Transverse colon (tissue), 4 donors: ENCODE data around the gene DDX4. TPM values are rescaled to one million over a fixed set of nuclear protein-coding genes. Genes with fewer than 3 reads are reported as not detected.

Experiments
- DNase-seq: peaks from one replicate; pipeline ENCODE4 v3.0.0-alpha.2; 2019
- H3K27ac ChIP-seq, 4 donors: fragments of 200-600 bp; sonication (generic); 2 replicates each; pipeline ENCODE4 v1.5.1; 2016 to 2018; ENCODE audit warnings: inconsistent platforms in 4 of 4
- H3K27me3 ChIP-seq: fragments of 200-600 bp; sonication (generic); 2 replicates; pipeline ENCODE4 v1.5.1; 2017; ENCODE audit warnings: inconsistent platforms
- H3K36me3 ChIP-seq, 4 donors: fragments of 200-600 bp; sonication (generic); 2 replicates each; pipeline ENCODE4 v1.5.1; 2017 to 2019; ENCODE audit warnings: inconsistent platforms in 4 of 4
- H3K4me1 ChIP-seq, 4 donors: fragments of 200-600 bp; sonication (generic); 2 replicates each; pipeline ENCODE4 v1.5.1; 2017 to 2020; ENCODE audit warnings: inconsistent platforms in 4 of 4
- H3K4me3 ChIP-seq, 4 donors: fragments of 200-600 bp; sonication (generic); 1 replicate in 1 of 4; 2 replicates in 3 of 4; pipeline versions ENCODE4 v1.5.1 to v1.6.1; 2017 to 2019; ENCODE audit warnings: inconsistent platforms in 4 of 4
- H3K9me3 ChIP-seq, 2 donors: fragments of 200-600 bp; sonication (generic); 2 replicates each; pipeline ENCODE4 v1.5.1; 2017 to 2019; ENCODE audit warnings: inconsistent platforms in 2 of 2
- CTCF ChIP-seq, 5 experiments: fragments of 200-600 bp in 3 of 5; fragments of 450-650 bp in 2 of 5; sonication (generic) in 3 of 5; IDR thresholded peaks; 1 replicate in 2 of 5; 2 replicates in 3 of 5; pipeline ENCODE4 v1.5.1; 2016 to 2017; ENCODE audit warnings: antibody characterized with exemption in 5 of 5, inconsistent platforms in 3 of 5, mild to moderate bottlenecking in 2 of 5, moderate library complexity in 1 of 5
- EP300 ChIP-seq: sonication (generic); formaldehyde crosslinking; IDR thresholded peaks from one replicate; pipeline ENCODE4 v1.6.1; 2017; ENCODE audit warnings: antibody characterized with exemption, low read depth
- POLR2A ChIP-seq: fragments of 450-650 bp; IDR thresholded peaks from one replicate; pipeline ENCODE4 v1.6.1; 2016; ENCODE audit warnings: antibody characterized with exemption, mild to moderate bottlenecking, moderate library complexity
- POLR2AphosphoS5 ChIP-seq, 3 donors: sonication (generic); formaldehyde crosslinking; IDR thresholded peaks; one replicate each; pipeline ENCODE4 v1.6.1; 2016; ENCODE audit warnings: antibody characterized with exemption in 3 of 3
- WGBS, 2 donors: methylation state at CpG; one replicate each; pipeline ENCODE4 v1.1.5; 2018; ENCODE audit warnings: low coverage in 1 of 2; 5-methylcytosine and 5-hydroxymethylcytosine counted together
- in situ Hi-C, 4 donors: fragments of 200-750 bp; cut with MboI; loops; one replicate each; pipeline versions ENCODE4 v1.15.0 to v1.15.1; 2017; ENCODE audit warnings: low sequenced_read_pairs in 3 of 4, low pct_ligation_motif_present in 1 of 4, low pct_unique_long_range_greater_than_20kb in 1 of 4
- intact Hi-C: fragments of 100-400 bp; cut with DNase I; formaldehyde crosslinking; loops from one replicate; pipeline ENCODE4 v1.15.1; 2023; ENCODE audit warnings: low total_unique reads
- total RNA-seq, 4 donors: library from RNA; depleted of rRNA; stranded (reverse); fragments of >200 nt; gene quantifications; one replicate each; pipeline ENCODE4 v1.1.0, GENCODE V29; 2016

The DDX4 gene
- total RNA-seq, 4 donors from 2014 or later = not detected

- Histone ChIP-seq H3K4me1 (peaks cover 7 to 28% (median 13%) of the 10 kb centered on the region in 4 donors), H3K27ac (peak overlapping the region; percentile 67 to 85 (median 79)), H3K9me3 (no peaks in the 10 kb centered on the region), H3K27me3 (no peaks in the 10 kb centered on the region), H3K4me3 (peak overlapping the region; percentile 72 to 88 (median 80)), H3K36me3 (no peaks in the 10 kb centered on the region)
- intact Hi-C loops (no loop called here), in situ Hi-C loops (loop anchor here in 1 of 4 donors (25.0 kb wide), 1 partner anchor 549 kb away; the partner anchor contains the start of genes CDC20B and GPX8)
- no peak for DNase-seq
- TF ChIP-seq POLR2AphosphoS5 (IDR thresholded peaks at IDR 0.05) (no peak), EP300 (no peak), CTCF (IDR thresholded peaks at IDR 0.05) (no peak), POLR2A (no peak)
- WGBS, 2 donors = 11 to 80% methylated on average over 1 to 18 of the region's 18 CpGs
These were observed 26.3 kb upstream of the DDX4 start for GRCh38 chr5:55711507-55712022.

- peak; percentile 97 for DNase-seq
- Histone ChIP-seq H3K27me3 (no peaks in the 10 kb centered on the region), H3K9me3 (no peaks in the 10 kb centered on the region), H3K4me3 (peak within 1 kb of the TSS; percentile 72 to 88 (median 80)), H3K36me3 (no peaks in the 10 kb centered on the region), H3K4me1 (peaks cover 7 to 28% (median 13%) of the 10 kb centered on the region in 4 donors), H3K27ac (peak within 1 kb of the TSS; percentile 67 to 85 (median 79))
- peak; percentile 57 to 81 (median 67) for TF ChIP-seq POLR2AphosphoS5 (IDR thresholded peaks at IDR 0.05)
- TF ChIP-seq CTCF (IDR thresholded peaks at IDR 0.05) = no peak
- peak; percentile 72 for TF ChIP-seq POLR2A
- no peak for TF ChIP-seq EP300
- intact Hi-C loops (no loop called here), in situ Hi-C loops (loop anchor here in 1 of 4 donors (25.0 kb wide), 1 partner anchor 550 kb away; the partner anchor contains the start of genes CDC20B and GPX8)
- 0% methylated on average over 3 to 46 of the region's 55 CpGs for WGBS, 2 donors
These were observed 25.6 kb upstream of the DDX4 start, which contains the start of gene SLC38A9 for GRCh38 chr5:55712023-55712859. Gene SLC38A9, minus strand, starts transcription at chr5:55712324. Its CDS starts 14,366 bp downstream, at chr5:55697958.

GRCh38 chr5:55713871-55714270, 24.0 kb upstream of the DDX4 start:
- Histone ChIP-seq H3K27me3 (no peaks in the 10 kb centered on the region), H3K4me1 (peaks cover 7 to 25% (median 13%) of the 10 kb centered on the region in 4 donors), H3K27ac (peak overlapping the region in 1 of 4 donors; percentile 54), H3K9me3 (no peaks in the 10 kb centered on the region), H3K36me3 (no peaks in the 10 kb centered on the region), H3K4me3 (no peak overlapping the region)
- 85 to 90% methylated on average over 3 of the region's 3 CpGs for WGBS, 2 donors
- TF ChIP-seq POLR2A (no peak), POLR2AphosphoS5 (IDR thresholded peaks at IDR 0.05) (no peak), EP300 (no peak), CTCF (IDR thresholded peaks at IDR 0.05) (no peak)
- intact Hi-C loops (no loop called here), in situ Hi-C loops (loop anchor here in 1 of 4 donors (25.0 kb wide), 1 partner anchor 552 kb away; the partner anchor contains the start of genes CDC20B and GPX8)
- DNase-seq = no peak

- Histone ChIP-seq H3K4me1 (peaks cover 7 to 20% (median 13%) of the 10 kb centered on the region in 4 donors), H3K9me3 (no peaks in the 10 kb centered on the region), H3K27me3 (no peaks in the 10 kb centered on the region), H3K36me3 (no peaks in the 10 kb centered on the region), H3K27ac (peak overlapping the region in 3 of 4 donors; percentile 28 to 54 (median 40)), H3K4me3 (no peak overlapping the region)
- intact Hi-C loops (no loop called here), in situ Hi-C loops (loop anchor here in 1 of 4 donors (25.0 kb wide), 1 partner anchor 552 kb away; the partner anchor contains the start of genes CDC20B and GPX8)
- TF ChIP-seq CTCF (IDR thresholded peaks at IDR 0.05) (peak in 1 of 5 experiments; percentile 9), EP300 (no peak)
- whole genome bisulfite sequencing, 2 donors = 28% methylated on average over 1 of the region's 1 CpG; no CpG with 5 or more reads in 1 of the 2 donors
- DNase-seq = peak; percentile 16
These were observed 23.5 kb upstream of the DDX4 start for GRCh38 chr5:55714339-55714738.
